Esophagus muscularis mucosa (tissue), 4 donors: ENCODE results near the gene DHX34.

ENCODE experiments used
- EP300 ChIP-seq: sonication (generic); formaldehyde crosslinking; IDR thresholded peaks from one replicate; pipeline ENCODE4 v1.6.1; 2017; ENCODE audit warnings: antibody characterized with exemption
- POLR2A ChIP-seq: fragments of 450-650 bp; IDR thresholded peaks from one replicate; pipeline ENCODE4 v1.6.1; 2017; ENCODE audit warnings: antibody characterized with exemption, moderate library complexity, mild to moderate bottlenecking, low read depth
- POLR2AphosphoS5 ChIP-seq, 2 donors: sonication (generic); formaldehyde crosslinking; IDR thresholded peaks; one replicate each; pipeline ENCODE4 v1.6.1; 2017; ENCODE audit warnings: antibody characterized with exemption in 2 of 2
- TF ChIP-seq, protein P1 (sequence below), 3 experiments: fragments of 200-600 bp in 2 of 3; fragments of 450-650 bp in 1 of 3; sonication (generic) in 2 of 3; IDR thresholded peaks; one replicate each; pipeline ENCODE4 v1.5.1; 2017 to 2019; ENCODE audit warnings: antibody characterized with exemption in 3 of 3, mild to moderate bottlenecking in 2 of 3, moderate library complexity in 1 of 3

DNA sequence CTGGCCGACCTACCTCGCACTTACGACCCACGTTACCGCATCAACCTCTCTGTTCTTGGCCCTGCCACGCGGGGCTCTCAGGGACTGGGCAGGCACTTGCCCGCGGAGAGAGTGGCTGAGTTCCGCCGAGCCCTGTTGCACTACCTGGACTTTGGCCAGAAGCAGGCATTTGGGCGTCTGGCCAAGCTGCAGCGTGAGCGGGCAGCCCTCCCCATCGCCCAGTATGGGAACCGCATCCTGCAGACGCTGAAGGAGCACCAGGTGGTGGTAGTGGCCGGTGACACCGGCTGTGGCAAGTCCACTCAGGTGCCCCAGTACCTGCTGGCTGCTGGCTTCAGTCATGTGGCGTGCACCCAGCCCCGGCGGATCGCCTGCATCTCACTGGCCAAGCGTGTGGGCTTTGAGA, 4.2 kb downstream of the DHX34 start:
- no peak for TF ChIP-seq POLR2A
- TF ChIP-seq, protein P1, sequence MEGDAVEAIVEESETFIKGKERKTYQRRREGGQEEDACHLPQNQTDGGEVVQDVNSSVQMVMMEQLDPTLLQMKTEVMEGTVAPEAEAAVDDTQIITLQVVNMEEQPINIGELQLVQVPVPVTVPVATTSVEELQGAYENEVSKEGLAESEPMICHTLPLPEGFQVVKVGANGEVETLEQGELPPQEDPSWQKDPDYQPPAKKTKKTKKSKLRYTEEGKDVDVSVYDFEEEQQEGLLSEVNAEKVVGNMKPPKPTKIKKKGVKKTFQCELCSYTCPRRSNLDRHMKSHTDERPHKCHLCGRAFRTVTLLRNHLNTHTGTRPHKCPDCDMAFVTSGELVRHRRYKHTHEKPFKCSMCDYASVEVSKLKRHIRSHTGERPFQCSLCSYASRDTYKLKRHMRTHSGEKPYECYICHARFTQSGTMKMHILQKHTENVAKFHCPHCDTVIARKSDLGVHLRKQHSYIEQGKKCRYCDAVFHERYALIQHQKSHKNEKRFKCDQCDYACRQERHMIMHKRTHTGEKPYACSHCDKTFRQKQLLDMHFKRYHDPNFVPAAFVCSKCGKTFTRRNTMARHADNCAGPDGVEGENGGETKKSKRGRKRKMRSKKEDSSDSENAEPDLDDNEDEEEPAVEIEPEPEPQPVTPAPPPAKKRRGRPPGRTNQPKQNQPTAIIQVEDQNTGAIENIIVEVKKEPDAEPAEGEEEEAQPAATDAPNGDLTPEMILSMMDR (IDR thresholded peaks at IDR 0.05) = no peak
- TF ChIP-seq POLR2AphosphoS5 (IDR thresholded peaks at IDR 0.05) = no peak
- TF ChIP-seq EP300 = no peak
